Common myeloid progenitor, CD34-positive (primary cell): Measurements from ENCODE around the gene NELFA.
A peak's percentile ranks its signal among the peaks of the same experiment; 100 is the strongest.

Experiments
- CTCF ChIA-PET: fragments of 350-600 bp; sonication (Branson Sonifier 250); formaldehyde crosslinking; loops from one replicate; lab custom pipeline; 2021; ENCODE audit warnings: antibody characterized with exemption; lab: Charles Lee
- POLR2A ChIA-PET: fragments of 350-600 bp; sonication (Branson Sonifier 250); formaldehyde crosslinking; loops from one replicate; lab custom pipeline; 2021; ENCODE audit warnings: antibody characterized with exemption; lab: Charles Lee
- DNase-seq, 3 donors: peaks; one replicate each; pipeline versions ENCODE4 v3.0.0 to v3.0.0-alpha.2; 2013
- H3K27ac ChIP-seq, 2 experiments: 1 replicate in 1 of 2; 2 replicates in 1 of 2; pipeline ENCODE4 v1.7.0; 2013; ENCODE audit warnings: inconsistent platforms in 2 of 2, low read length in 2 of 2, mild to moderate bottlenecking in 2 of 2, low read depth in 1 of 2, moderate library complexity in 1 of 2; ENCODE audit not compliant: severe bottlenecking in 2 of 2, insufficient read depth in 1 of 2, poor library complexity in 1 of 2
- H3K27me3 ChIP-seq, 5 experiments: replicated peaks in 2 of 5; 1 replicate in 3 of 5; 2 replicates in 2 of 5; pipeline versions ENCODE4 v1.6.1 to v1.7.0; 2013; ENCODE audit warnings: low read length in 4 of 5, mild to moderate bottlenecking in 2 of 5, moderate library complexity in 2 of 5, inconsistent platforms in 1 of 5; ENCODE audit not compliant: insufficient read depth in 5 of 5, control insufficient read depth in 4 of 5
- H3K36me3 ChIP-seq, 4 experiments: 1 replicate in 2 of 4; 2 replicates in 2 of 4; pipeline versions ENCODE4 v1.6.1 to v1.7.0; 2013; ENCODE audit warnings: low read length in 3 of 4, control low read depth in 1 of 4, mild to moderate bottlenecking in 1 of 4; ENCODE audit not compliant: control insufficient read depth in 4 of 4, insufficient read depth in 4 of 4
- H3K4me1 ChIP-seq, 4 experiments: 1 replicate in 3 of 4; 2 replicates in 1 of 4; pipeline versions ENCODE4 v1.6.1 to v1.7.1; 2013; ENCODE audit warnings: low read length in 3 of 4, mild to moderate bottlenecking in 3 of 4, control low read depth in 1 of 4, inconsistent platforms in 1 of 4, moderate library complexity in 1 of 4; ENCODE audit not compliant: control insufficient read depth in 4 of 4, insufficient read depth in 4 of 4; ENCODE audit errors: control extremely low read depth in 1 of 4
- H3K4me3 ChIP-seq, 7 experiments: 1 replicate in 4 of 7; 2 replicates in 3 of 7; pipeline versions ENCODE4 v1.5.1 to v1.7.0; 2013; ENCODE audit warnings: mild to moderate bottlenecking in 7 of 7, low read length in 6 of 7, moderate library complexity in 6 of 7, inconsistent platforms in 2 of 7, low read depth in 2 of 7, control low read depth in 1 of 7; ENCODE audit not compliant: insufficient read depth in 4 of 7, control insufficient read depth in 1 of 7; ENCODE audit errors: extremely low read depth in 1 of 7
- H3K9me3 ChIP-seq, 5 experiments: 1 replicate in 4 of 5; 2 replicates in 1 of 5; pipeline versions ENCODE4 v1.6.1 to v1.7.1; 2013; ENCODE audit warnings: low read length in 4 of 5, mild to moderate bottlenecking in 2 of 5, inconsistent platforms in 1 of 5, low read depth in 1 of 5, moderate library complexity in 1 of 5; ENCODE audit not compliant: control insufficient read depth in 4 of 5, insufficient read depth in 2 of 5; ENCODE audit errors: control extremely low read depth in 1 of 5
- WGBS: methylation state at CpG from one replicate; pipeline ENCODE4 v1.1.5; 2013; ENCODE audit not compliant: insufficient coverage; 5-methylcytosine and 5-hydroxymethylcytosine counted together

Gene NELFA

GRCh38 chr4:2048831-2049230 lies 40.1 kb upstream of the NELFA start:
- no peak for DNase-seq
- no peak overlapping the region for H3K4me3 ChIP-seq
- ChIA-PET POLR2A (no interaction called here), CTCF (no interaction called here)
- peaks cover 7 to 71% (median 32%) of the 10 kb centered on the region in 5 experiments for H3K27me3 ChIP-seq
- H3K27ac ChIP-seq, result no peak overlapping the region
- peaks cover 0 to 4% (median 0%) of the 10 kb centered on the region in 5 experiments for H3K9me3 ChIP-seq
- H3K4me1 ChIP-seq, result peaks cover 0 to 5% (median 0%) of the 10 kb centered on the region in 4 experiments
- peaks cover 0 to 3% (median 0%) of the 10 kb centered on the region in 4 experiments for H3K36me3 ChIP-seq
- 98% methylated on average over 4 of the region's 8 CpGs for WGBS

GRCh38 chr4:2047781-2048581 lies 39.2 kb upstream of the NELFA start:
- WGBS, result 96% methylated on average over 25 of the region's 25 CpGs
- ChIA-PET POLR2A (no interaction called here), CTCF (no interaction called here)
- H3K4me3 ChIP-seq, result no peak overlapping the region
- peaks cover 0 to 2% (median 0%) of the 10 kb centered on the region in 5 experiments for H3K9me3 ChIP-seq
- H3K36me3 ChIP-seq, result peaks cover 0 to 3% (median 0%) of the 10 kb centered on the region in 4 experiments
- H3K4me1 ChIP-seq, result peaks cover 0 to 5% (median 0%) of the 10 kb centered on the region in 4 experiments
- no peak for DNase-seq
- no peak overlapping the region for H3K27ac ChIP-seq
- peaks cover 6 to 76% (median 36%) of the 10 kb centered on the region in 5 experiments for H3K27me3 ChIP-seq

GRCh38 chr4:2047031-2047660 lies 38.4 kb upstream of the NELFA start:
- no peak overlapping the region for H3K4me3 ChIP-seq
- H3K27me3 ChIP-seq, result peaks cover 0 to 74% (median 39%) of the 10 kb centered on the region in 5 experiments
- H3K36me3 ChIP-seq, result peaks cover 0 to 3% (median 0%) of the 10 kb centered on the region in 4 experiments
- peak in 2 of 3 donors; percentile 40 to 41 for DNase-seq
- 41% methylated on average over 44 of the region's 57 CpGs for WGBS
- CTCF ChIA-PET, result no interaction called here
- POLR2A ChIA-PET, result no interaction called here
- H3K9me3 ChIP-seq, result peaks cover 0 to 2% (median 0%) of the 10 kb centered on the region in 5 experiments
- H3K4me1 ChIP-seq, result peaks cover 0 to 9% (median 2%) of the 10 kb centered on the region in 4 experiments
- H3K27ac ChIP-seq, result no peak overlapping the region

GRCh38 chr4:2046031-2046961 lies 37.5 kb upstream of the NELFA start:
- H3K9me3 ChIP-seq, result peaks cover 0 to 2% (median 0%) of the 10 kb centered on the region in 5 experiments
- H3K4me1 ChIP-seq, result peaks cover 0 to 15% (median 6%) of the 10 kb centered on the region in 4 experiments
- CTCF ChIA-PET, result no interaction called here
- peaks cover 0 to 3% (median 0%) of the 10 kb centered on the region in 4 experiments for H3K36me3 ChIP-seq
- peaks cover 0 to 77% (median 36%) of the 10 kb centered on the region in 5 experiments for H3K27me3 ChIP-seq
- 69% methylated on average over 17 of the region's 28 CpGs for WGBS
- POLR2A ChIA-PET, result no interaction called here
- H3K27ac ChIP-seq, result no peak overlapping the region
- no peak for DNase-seq
- H3K4me3 ChIP-seq, result no peak overlapping the region

- Histone ChIP-seq H3K9me3 (peaks cover 0 to 2% (median 0%) of the 10 kb centered on the region in 5 experiments), H3K4me3 (no peak overlapping the region), H3K27ac (no peak overlapping the region), H3K4me1 (peaks cover 0 to 20% (median 10%) of the 10 kb centered on the region in 4 experiments), H3K36me3 (peaks cover 0 to 3% (median 0%) of the 10 kb centered on the region in 4 experiments), H3K27me3 (peaks cover 0 to 73% (median 33%) of the 10 kb centered on the region in 5 experiments)
- ChIA-PET CTCF (no interaction called here), POLR2A (interaction anchor here (0.7 kb wide), 1 partner anchor 49 kb away, joined by 7 read pairs; no protein-coding TSS in a partner anchor)
- DNase-seq, result no peak
- 87% methylated on average over 8 of the region's 11 CpGs for WGBS
Measured at GRCh38 chr4:2045518-2045951, 36.8 kb upstream of the NELFA start.
